Measurements from ENCODE around the gene CA11.
"Not testable (repeated sequence)": the region's sequence is repeated elsewhere in the genome, so short reads cannot be mapped to it uniquely, and the experiment has no call there.

DNA sequence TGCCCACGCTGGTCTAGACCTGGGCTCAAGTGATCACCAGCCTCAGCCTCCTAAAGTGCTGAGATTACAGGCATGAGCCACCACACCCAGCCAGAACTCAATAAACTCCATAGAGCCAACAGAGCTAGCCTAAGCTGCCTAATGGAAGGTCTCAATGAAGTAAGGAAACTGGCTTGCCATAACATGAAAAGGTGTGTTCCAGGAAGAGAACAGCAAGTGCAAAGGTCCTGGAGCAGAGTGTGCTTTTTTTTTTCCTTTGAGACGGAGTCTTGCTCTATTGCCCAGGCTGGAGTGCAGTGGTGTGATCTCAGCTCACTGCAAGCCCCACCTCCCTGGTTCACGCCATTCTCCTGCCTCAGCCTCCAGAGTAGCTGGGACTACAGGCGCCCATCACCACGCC lies 11.8 kb upstream of the CA11 start:
- not testable (repeated sequence) for TF ChIP-seq EZH2 (IDR thresholded peaks at IDR 0.05; ENCODE audit: borderline replicate concordance, low read depth, low read length, poor library complexity, severe bottlenecking)
- TF ChIP-seq, protein P1, sequence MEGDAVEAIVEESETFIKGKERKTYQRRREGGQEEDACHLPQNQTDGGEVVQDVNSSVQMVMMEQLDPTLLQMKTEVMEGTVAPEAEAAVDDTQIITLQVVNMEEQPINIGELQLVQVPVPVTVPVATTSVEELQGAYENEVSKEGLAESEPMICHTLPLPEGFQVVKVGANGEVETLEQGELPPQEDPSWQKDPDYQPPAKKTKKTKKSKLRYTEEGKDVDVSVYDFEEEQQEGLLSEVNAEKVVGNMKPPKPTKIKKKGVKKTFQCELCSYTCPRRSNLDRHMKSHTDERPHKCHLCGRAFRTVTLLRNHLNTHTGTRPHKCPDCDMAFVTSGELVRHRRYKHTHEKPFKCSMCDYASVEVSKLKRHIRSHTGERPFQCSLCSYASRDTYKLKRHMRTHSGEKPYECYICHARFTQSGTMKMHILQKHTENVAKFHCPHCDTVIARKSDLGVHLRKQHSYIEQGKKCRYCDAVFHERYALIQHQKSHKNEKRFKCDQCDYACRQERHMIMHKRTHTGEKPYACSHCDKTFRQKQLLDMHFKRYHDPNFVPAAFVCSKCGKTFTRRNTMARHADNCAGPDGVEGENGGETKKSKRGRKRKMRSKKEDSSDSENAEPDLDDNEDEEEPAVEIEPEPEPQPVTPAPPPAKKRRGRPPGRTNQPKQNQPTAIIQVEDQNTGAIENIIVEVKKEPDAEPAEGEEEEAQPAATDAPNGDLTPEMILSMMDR (conservative IDR thresholded peaks at IDR 0.05; ENCODE audit: low read depth, low read length), result not testable (repeated sequence)

Data from A673 (cell line).